PC-9 (cell line): ENCODE data around the gene NIPA2. TPM values are rescaled to one million over a fixed set of nuclear protein-coding genes. Genes with fewer than 3 reads are reported as not detected.

Source experiments
- BruUV-seq: library from RNA; stranded (reverse); fragments of 400-500 nt; replicated peaks from 2 replicates; lab custom pipeline; 2021; lab: Mats Ljungman, UMichigan
- CTCF ChIA-PET: fragments of 300-600 bp; sonication (Branson Sonifier 250); formaldehyde crosslinking; loops from one replicate; lab custom pipeline; 2022; ENCODE audit warnings: antibody characterized with exemption; lab: Charles Lee
- POLR2A ChIA-PET: fragments of 300-600 bp; sonication (Branson Sonifier 250); formaldehyde crosslinking; loops from one replicate; lab custom pipeline; 2022; ENCODE audit warnings: antibody characterized with exemption; ENCODE audit not compliant: unreplicated experiment; lab: Charles Lee
- DNase-seq, 2 experiments: peaks; one replicate each; pipeline versions ENCODE4 v3.0.0 to v3.0.0-alpha.2; 2015 to 2022; ENCODE audit warnings: mixed read lengths in 1 of 2
- H2AFZ ChIP-seq: fragments of 200-600 bp; sonication (generic); 2 replicates; pipeline ENCODE4 v1.8.1; 2017; ENCODE audit warnings: antibody characterized with exemption
- H3F3A ChIP-seq: fragments of 200-600 bp; sonication (generic); 2 replicates; pipeline ENCODE4 v1.8.1; 2017; ENCODE audit warnings: antibody characterized with exemption, mild to moderate bottlenecking, low read depth; ENCODE audit not compliant: insufficient read depth
- H3K27ac ChIP-seq: fragments of 200-600 bp; sonication (generic); 2 replicates; pipeline ENCODE4 v1.6.1; 2016; ENCODE audit warnings: mixed run types
- H3K27me3 ChIP-seq: fragments of 200-600 bp; sonication (generic); 2 replicates; pipeline ENCODE4 v1.6.1; 2016; ENCODE audit warnings: low read depth, mixed run types; ENCODE audit not compliant: insufficient read depth
- H3K36me3 ChIP-seq: fragments of 200-600 bp; sonication (generic); 2 replicates; pipeline ENCODE4 v1.6.1; 2016; ENCODE audit warnings: low read depth, mixed run types
- H3K4me1 ChIP-seq: fragments of 200-600 bp; sonication (generic); replicated peaks from 2 replicates; pipeline ENCODE4 v1.6.1; 2016; ENCODE audit warnings: mixed run types; ENCODE audit not compliant: insufficient read depth
- H3K4me2 ChIP-seq: fragments of 200-600 bp; sonication (generic); 2 replicates; pipeline ENCODE4 v1.6.1; 2017; ENCODE audit warnings: mixed run types
- H3K4me3 ChIP-seq: fragments of 200-600 bp; sonication (generic); 2 replicates; pipeline ENCODE4 v1.6.1; 2016; ENCODE audit warnings: mixed run types
- H3K79me2 ChIP-seq: fragments of 200-600 bp; sonication (generic); 2 replicates; pipeline ENCODE4 v1.6.1; 2017; ENCODE audit warnings: low read depth, mixed run types
- H3K9me2 ChIP-seq: fragments of 200-600 bp; sonication (generic); 2 replicates; pipeline ENCODE4 v1.8.1; 2017; ENCODE audit warnings: mild to moderate bottlenecking; ENCODE audit not compliant: insufficient read depth
- H3K9me3 ChIP-seq: fragments of 200-600 bp; sonication (generic); 2 replicates; pipeline ENCODE4 v1.8.1; 2016; ENCODE audit warnings: low read depth; ENCODE audit not compliant: insufficient read depth
- H4K20me1 ChIP-seq: fragments of 200-600 bp; sonication (generic); 2 replicates; pipeline ENCODE4 v1.8.1; 2017; ENCODE audit not compliant: insufficient read depth
- EZH2 ChIP-seq: fragments of 200-600 bp; sonication (generic); IDR thresholded peaks from 2 replicates; pipeline ENCODE4 v1.8.0; 2017; ENCODE audit warnings: antibody characterized with exemption, low read depth
- intact Hi-C: fragments of 100-400 bp; cut with micrococcal nuclease; formaldehyde crosslinking; loops from one replicate; pipeline ENCODE4 v1.10.0; 2022; ENCODE audit not compliant: unreplicated experiment
- total RNA-seq: library from RNA; stranded (reverse); gene quantifications from 2 replicates; pipeline ENCODE4 v1.2.3, GENCODE V29; 2021
- TF ChIP-seq, protein P1 (sequence below): fragments of 200-600 bp; sonication (generic); conservative IDR thresholded peaks from 2 replicates; pipeline ENCODE4 v1.6.1; 2017; ENCODE audit warnings: mixed run types, antibody characterized with exemption, mild to moderate bottlenecking, moderate library complexity

NIPA2 gene
- total RNA-seq, 1 experiment from 2014 or later: 65.6 TPM

DNA sequence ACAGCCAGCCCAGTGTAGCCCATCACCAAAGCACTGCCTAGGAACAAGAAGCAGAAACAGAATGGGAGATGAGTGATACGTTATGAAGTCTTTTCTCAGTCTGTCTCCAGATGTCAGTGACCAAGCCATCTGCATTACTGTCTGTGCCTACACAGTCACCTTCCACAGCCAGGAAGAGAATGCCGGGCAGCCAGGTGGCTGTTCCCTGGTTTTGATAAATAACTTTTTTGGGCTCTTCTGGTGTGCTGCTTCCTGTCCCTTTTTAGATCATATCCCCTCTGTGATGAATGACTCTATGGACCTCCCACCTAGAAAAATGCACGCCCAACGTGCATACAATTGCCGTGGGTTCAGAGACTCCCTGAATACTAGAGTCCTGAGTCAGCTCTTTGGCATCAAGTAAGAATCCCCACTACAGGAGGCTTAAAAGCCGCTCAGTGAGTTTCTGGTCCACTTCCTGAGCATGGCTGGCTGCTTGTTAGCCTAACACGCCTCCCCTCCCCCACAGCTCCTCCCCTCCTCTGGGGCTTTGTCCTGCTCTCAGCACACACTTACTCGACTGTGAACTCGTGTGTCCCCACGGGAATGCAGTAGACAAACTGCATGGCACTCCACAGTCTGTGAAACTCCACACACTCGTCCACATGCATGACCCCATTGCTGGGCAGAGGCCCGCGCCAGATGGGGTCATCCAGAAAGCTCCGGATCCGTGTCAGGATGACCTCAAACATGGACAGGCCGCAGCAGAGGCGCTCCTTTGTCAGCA is 34.7 kb downstream of the NIPA2 start:
- no peak for DNase-seq
- H4K20me1 ChIP-seq: no peaks in the 10 kb centered on the region; the same call in 1 of the 2 replicates
- no peak overlapping the region for H3K27ac ChIP-seq
- H3K9me2 ChIP-seq: no peaks in the 10 kb centered on the region
- intact Hi-C loops: no loop called here
- ChIA-PET CTCF (no interaction called here), POLR2A (no interaction called here)
- H3K4me3 ChIP-seq: no peak overlapping the region
- H3K4me2 ChIP-seq: no peak overlapping the region
- no peaks in the 10 kb centered on the region for H3K36me3 ChIP-seq
- no peaks in the 10 kb centered on the region for H3K79me2 ChIP-seq
- H2AFZ ChIP-seq: no peak overlapping the region
- BruUV-seq: no TSS peak
- no peaks in the 10 kb centered on the region for H3F3A ChIP-seq
- H3K4me1 ChIP-seq: no peaks in the 10 kb centered on the region
- no peak for TF ChIP-seq EZH2
- TF ChIP-seq, protein P1, sequence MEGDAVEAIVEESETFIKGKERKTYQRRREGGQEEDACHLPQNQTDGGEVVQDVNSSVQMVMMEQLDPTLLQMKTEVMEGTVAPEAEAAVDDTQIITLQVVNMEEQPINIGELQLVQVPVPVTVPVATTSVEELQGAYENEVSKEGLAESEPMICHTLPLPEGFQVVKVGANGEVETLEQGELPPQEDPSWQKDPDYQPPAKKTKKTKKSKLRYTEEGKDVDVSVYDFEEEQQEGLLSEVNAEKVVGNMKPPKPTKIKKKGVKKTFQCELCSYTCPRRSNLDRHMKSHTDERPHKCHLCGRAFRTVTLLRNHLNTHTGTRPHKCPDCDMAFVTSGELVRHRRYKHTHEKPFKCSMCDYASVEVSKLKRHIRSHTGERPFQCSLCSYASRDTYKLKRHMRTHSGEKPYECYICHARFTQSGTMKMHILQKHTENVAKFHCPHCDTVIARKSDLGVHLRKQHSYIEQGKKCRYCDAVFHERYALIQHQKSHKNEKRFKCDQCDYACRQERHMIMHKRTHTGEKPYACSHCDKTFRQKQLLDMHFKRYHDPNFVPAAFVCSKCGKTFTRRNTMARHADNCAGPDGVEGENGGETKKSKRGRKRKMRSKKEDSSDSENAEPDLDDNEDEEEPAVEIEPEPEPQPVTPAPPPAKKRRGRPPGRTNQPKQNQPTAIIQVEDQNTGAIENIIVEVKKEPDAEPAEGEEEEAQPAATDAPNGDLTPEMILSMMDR: no peak
- no peaks in the 10 kb centered on the region for H3K9me3 ChIP-seq
- H3K27me3 ChIP-seq: no peaks in the 10 kb centered on the region

DNA sequence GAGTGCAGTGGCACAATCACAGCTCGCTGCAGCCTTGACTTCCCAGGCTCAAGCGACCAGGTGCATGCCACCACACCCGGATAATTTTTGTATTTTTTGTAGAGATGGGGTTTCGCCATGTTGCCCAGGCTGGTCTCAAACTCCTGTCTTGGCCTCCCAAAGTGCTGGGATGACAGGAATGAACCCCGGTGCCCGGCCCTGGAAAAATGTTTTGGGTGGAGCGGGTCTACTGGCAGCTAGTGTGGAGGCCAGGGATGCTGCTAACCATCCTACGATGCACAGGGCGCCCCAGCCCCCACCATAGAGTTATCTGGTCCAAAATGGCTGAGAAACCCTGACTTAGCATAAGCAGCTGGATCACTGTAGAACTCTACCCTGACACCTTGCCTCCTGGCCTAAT is 35.4 kb downstream of the NIPA2 start:
- no peak for DNase-seq
- Histone ChIP-seq H3K9me2 (no peaks in the 10 kb centered on the region), H3K4me3 (no peak overlapping the region), H4K20me1 (no peaks in the 10 kb centered on the region; the same call in 1 of the 2 replicates), H3K79me2 (no peaks in the 10 kb centered on the region), H3F3A (no peaks in the 10 kb centered on the region), H2AFZ (no peak overlapping the region), H3K27ac (no peak overlapping the region), H3K36me3 (no peaks in the 10 kb centered on the region), H3K9me3 (no peaks in the 10 kb centered on the region), H3K27me3 (no peaks in the 10 kb centered on the region), H3K4me2 (no peak overlapping the region), H3K4me1 (no peaks in the 10 kb centered on the region)
- TF ChIP-seq, protein P1: no peak
- no peak for TF ChIP-seq EZH2
- CTCF ChIA-PET: no interaction called here
- POLR2A ChIA-PET: no interaction called here
- no TSS peak for BruUV-seq
- intact Hi-C loops: no loop called here

DNA sequence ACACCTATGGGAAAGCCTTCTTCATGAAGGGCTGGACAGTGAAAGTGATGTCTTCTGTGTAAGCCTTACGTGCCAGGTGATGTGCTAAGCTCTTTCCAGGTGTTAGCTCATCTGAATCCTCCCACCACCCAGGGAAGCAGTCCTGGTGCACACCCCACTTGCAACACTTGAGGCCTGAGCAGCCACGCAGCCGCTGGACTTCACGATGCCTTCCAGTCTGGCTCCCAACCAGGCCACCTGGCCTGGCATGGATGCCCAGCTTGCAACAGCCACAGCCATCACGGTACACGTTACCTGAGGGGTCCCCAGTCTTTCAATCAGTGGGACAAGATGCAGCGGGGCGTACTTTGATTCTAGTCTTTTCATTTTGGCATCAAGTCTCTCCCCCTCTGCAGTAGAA is 35.8 kb downstream of the NIPA2 start:
- H3K27me3 ChIP-seq: no peaks in the 10 kb centered on the region
- no TSS peak for BruUV-seq
- no peaks in the 10 kb centered on the region; the same call in 1 of the 2 replicates for H4K20me1 ChIP-seq
- TF ChIP-seq, protein P1: no peak
- no peak for TF ChIP-seq EZH2
- no peaks in the 10 kb centered on the region for H3K36me3 ChIP-seq
- intact Hi-C loops: no loop called here
- H3K79me2 ChIP-seq: no peaks in the 10 kb centered on the region
- H3K9me3 ChIP-seq: no peaks in the 10 kb centered on the region
- H3K4me2 ChIP-seq: no peak overlapping the region
- DNase-seq: no peak
- H3K9me2 ChIP-seq: no peaks in the 10 kb centered on the region
- H2AFZ ChIP-seq: no peak overlapping the region
- ChIA-PET POLR2A (no interaction called here), CTCF (no interaction called here)
- no peak overlapping the region for H3K4me3 ChIP-seq
- H3K27ac ChIP-seq: no peak overlapping the region
- H3K4me1 ChIP-seq: no peaks in the 10 kb centered on the region
- no peaks in the 10 kb centered on the region for H3F3A ChIP-seq
